NCI-H460 (cell line): ENCODE results near the gene KIAA1755. TPM values are rescaled to one million over a fixed set of nuclear protein-coding genes. Genes with fewer than 3 reads are reported as not detected.

Experiments
- DNase-seq: peaks from one replicate; pipeline ENCODE4 v3.0.0-alpha.2; 2016; ENCODE audit warnings: low read depth; ENCODE audit errors: extremely low read depth
- total RNA-seq: library from RNA; depleted of rRNA; stranded (reverse); fragments of >200 nt; shearing (Covaris generic); gene quantifications from 2 replicates; pipeline ENCODE4 v1.2.3, GENCODE V29; 2014; rRNA removed

KIAA1755 gene
- total RNA-seq, 1 experiment from 2014 or later, result not detected

DNA sequence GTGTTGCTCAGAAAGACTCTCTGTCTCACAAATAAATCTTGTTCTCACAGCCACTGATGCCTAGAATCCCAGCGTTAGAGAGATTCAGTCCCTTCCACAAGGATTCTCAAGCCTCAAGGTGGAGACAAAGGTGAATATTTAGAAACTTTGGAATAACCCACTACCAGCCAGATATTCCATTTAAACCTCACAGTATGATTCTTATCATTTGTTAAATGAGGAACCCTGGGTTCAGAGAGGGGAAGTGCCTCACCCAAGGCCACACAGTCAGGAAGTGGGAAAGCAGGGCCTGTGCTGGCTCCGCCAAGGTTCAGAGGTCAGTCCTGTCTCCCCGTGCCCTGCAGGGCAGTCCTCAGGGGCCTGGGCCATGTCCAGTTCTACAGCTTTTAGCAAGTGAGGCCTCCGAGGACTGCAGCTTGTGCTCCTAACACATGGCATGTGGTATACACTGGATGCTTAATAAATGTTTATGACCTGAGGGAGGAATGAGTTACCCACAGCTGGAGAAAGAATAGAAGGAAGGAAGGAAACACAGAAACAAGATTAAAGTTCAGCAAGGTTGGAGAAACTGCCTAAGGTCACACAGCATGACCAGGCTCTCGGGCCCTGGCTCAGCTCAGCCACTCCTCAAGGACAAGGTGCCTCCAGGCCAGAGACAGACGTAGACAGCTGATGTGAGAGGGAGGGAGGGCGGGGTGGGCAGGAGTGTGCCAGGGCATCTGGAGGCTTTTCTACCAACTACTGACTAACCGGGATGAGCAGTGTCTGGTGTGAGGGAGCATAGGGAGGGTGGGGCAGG is 91.5 kb downstream of the KIAA1755 start:
- DNase-seq, result no peak

DNA sequence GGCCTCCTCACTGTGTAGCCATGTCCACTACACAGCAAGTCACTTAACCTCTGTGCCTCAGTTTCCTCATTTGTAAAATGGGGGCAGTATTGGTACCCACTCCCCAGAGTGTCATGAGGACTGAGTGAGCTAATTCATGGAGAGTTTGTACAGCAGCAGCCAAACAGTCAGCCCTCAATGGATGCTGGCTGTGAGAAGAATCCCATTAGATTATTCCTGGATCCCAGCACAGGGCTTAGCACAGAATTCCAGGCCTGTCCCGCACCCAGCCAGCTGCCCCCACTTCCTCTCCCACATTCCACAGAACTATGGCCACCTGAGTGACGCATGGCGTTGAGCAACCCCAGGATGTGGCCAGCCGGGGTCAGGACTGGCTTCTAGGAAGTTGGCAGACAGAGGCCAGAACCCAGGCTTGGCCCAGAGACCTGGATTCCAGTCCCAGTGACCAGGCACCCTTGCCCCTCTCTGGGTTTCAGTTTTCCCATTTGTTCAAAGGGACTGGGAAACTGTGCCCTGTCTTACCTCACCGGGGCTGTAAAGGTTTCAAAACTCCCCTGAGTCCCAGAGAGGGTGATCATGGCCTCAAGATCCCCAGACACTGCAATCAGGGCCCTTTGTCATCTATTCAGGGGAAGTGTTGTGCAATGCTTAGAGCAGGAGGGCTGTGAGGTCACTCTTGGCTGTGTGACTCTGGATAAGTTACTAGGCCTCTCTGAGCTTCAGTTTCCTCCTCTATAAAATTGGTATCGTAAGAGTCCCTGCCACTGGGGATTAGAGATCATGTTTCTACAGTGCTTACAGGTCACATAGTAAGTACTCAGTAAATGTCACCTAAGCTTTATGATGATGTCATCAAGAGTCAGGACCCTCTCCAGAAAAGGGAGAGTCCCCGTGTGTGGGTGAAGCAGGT is 92.4 kb downstream of the KIAA1755 start:
- peak; percentile 66 for DNase-seq

DNA sequence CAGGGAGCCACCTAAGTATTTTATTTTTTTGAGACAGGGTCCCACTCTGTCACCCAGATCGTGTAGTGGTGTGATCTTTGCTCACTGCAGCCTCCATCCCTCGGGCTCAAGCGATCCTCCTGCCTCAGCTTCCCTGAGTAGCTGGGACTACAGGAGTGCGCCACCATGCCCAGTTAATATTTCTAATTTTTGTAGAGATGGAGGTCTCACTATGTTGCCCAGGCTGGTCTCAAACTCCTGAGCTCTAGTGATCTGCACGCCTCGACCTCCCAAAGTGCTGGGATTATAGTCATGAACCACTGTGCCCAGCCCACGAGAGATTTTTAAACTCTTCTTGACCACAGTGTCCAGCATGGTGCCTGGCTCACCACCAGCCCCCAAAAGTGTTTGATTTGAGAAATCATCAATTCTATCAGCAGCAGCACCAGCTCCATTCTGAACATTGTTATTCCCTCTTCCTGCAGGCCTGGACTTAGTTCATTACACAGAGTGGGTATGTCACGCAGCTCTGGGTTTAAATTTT is 93.1 kb downstream of the KIAA1755 start:
- no peak for DNase-seq

DNA sequence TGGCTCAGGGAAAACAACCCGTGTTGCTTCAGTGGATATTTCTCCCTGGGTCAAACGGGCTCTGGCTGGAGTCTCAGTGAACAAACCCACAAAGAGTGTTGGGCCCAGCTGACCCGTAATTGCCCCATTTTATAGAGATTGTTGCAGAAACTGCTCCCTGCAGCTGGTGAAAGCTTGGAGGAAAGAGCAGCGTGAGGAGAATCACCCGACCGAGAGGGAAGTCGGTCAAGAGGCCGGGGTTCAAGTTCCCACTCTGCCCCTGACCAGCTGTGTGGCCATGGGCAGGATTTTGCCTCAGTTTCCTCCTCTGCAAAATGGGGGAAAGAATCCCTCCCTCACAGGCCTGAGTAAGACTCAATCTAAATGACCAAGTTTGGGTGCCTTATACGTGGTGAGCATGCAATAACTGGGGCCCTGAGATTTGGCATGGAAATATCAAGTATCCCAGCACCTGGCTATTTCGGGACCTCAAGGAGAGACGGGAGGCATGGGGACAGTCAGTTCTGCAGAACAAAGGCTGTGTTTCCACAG is 93.8 kb downstream of the KIAA1755 start:
- no peak for DNase-seq

DNA sequence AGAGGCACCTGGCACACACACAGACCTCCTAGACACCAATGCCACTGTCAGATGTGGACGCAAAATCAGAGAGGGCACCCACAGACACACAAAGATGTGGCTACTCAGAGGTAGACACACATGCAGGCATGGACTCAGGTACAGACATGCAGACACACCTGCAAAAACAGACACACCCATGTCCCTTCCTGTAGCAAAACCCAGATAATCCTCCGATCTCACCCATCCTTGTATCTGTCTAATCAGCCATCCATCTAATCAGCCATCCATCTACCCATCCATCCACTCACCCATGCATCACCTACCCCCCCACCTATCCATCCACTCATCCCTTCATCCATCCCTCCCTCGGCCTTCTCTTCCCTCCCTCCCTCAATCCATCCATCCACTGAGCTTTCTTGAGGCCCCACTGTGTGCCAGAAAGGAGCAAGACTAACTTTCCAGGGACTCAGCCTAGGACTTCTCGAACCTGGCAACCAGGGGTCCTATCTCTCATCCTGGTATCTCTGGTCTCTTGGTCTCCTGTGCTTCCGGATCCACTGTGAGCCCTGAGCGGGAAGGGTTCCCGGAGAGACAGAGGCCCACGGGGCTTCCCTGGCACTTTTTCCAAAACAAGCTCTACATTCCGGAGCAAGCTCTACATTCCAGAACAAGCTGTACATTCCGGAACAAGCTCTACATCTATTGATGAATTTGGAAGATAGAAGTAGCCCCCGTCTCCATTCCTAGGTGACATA is 94.4 kb downstream of the KIAA1755 start:
- no peak for DNase-seq

DNA sequence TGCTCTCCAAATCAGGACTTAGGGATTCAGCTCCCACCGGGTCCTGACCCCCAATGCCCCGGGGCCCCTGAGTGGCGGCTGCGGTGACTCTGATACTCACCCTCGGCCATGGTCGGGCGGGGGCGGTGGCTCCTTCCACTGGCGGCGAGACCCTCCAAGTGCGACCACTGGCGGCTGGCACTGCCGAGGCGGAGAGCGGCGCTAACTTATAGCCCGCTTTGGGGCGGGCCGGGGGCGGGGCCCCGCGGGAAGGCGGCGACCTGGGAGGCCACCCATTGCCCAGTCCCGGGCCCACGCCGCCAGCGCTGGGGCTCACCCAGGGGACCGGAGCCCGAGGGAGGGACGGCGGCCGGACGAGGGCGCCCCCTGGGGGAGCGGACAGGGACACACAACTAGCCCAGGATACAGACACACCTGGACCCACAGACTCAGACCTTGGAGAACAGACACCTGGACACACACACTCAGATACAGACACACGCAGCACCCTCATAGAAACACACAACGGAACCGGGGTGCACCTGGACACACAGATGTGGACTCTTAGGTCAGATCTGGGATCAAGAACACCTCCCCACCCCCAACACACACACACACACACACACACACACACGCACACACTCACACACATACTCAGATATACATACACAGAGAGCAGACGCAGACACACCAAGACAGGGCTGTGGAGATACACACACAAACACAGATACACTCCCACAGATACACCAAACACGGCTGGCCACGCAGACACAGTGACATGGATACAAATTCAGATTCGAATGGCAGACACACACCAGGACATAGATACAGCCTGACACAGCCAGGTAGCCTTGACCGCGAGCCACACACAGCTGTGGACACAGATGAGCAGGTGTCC is 95.2 kb downstream of the KIAA1755 start, which contains the start of gene TGM2:
TGM2 (minus strand) TSS at position 182 of the 877 bp plus-strand sequence; CDS start at position 110, 72 bp downstream.
- DNase-seq, result peak; percentile 57

DNA sequence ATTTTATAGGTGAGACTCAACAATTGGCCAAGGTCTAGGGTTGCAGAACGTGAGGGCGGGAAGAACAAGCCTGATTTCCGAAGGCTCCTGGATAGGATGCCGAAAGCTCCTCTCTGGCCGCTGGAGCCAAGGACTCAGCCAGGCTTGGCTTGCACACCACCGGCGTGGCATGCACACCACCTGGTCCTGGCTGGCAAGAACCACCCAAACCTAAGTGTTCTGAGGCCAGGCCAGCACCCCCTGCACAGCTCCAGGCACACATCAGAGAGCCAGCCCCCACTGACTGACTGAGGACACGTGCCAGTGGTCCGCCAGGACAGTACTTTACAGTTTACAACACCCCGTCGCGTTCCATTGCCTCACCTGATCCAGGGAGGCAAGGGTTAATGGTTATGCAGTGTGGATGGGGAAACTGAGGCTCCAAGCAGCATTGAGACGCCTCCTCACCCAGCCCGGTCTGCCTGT is 95.9 kb downstream of the KIAA1755 start:
- DNase-seq, result no peak

DNA sequence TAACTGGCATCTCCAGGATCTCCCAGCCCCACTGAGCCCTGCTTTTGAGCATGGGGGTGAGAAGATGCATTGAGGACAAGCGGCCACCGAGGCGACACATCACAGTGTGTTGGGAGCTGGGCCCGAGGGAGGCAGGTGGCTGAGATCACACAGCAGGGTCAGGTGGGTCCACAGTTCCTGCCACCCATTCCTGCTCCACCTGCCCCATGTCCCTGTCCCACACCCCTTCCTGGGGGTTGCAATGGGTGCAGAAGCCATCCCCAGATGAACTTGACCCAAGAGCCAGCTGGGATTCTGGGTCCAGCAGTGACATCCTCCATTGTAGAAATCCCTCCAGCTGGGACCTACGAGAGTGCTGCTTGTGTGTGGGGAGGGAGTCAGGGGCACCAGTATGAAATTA is 96.5 kb downstream of the KIAA1755 start:
- no peak for DNase-seq

DNA sequence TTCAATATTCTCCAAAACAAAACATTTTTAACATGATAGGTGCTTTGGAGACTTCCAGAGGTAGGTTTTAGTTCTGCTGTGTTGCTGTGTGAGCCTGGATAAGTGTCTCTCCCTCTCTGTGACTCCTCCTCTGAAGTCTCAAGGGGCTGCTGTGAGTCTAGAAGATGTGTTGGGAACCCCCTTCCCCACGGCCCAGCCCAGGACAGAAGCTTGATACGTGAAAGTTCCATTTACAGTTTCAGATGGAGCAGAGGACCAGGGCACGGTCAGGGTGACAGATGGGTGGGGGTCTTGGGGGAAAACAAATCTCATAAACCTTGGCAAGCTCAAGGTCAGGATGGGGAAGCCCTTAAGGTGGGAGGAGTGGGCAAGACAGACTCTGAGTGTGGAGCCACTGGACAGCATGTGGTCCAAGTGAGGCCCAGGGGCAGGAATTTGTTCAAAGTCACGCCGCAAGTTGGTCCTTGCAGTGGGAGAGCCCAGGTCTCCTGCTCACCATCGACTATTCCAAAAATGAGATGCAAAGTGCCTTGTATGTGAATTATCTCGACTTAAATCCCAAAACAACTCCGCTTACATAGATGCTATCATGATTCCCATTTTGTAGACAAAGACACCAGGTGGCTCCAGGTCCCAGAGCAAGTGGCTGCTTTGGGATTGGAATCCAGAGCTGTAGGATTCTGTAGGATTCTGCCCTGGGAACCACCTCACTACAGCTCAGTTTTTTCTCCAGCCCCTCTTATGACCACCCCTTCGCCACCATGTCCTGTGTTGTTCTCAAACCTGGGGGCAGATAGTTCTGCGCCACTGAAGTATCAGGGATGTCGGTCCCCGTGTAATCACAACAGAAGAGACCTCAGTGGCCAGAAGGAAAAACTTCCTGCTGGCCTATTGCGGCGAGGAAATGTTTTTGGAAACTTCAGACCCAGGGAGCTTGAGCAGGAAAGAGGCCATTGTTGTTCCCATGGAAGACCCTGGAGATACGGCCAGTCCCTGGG is 97.4 kb downstream of the KIAA1755 start:
- DNase-seq, result no peak

DNA sequence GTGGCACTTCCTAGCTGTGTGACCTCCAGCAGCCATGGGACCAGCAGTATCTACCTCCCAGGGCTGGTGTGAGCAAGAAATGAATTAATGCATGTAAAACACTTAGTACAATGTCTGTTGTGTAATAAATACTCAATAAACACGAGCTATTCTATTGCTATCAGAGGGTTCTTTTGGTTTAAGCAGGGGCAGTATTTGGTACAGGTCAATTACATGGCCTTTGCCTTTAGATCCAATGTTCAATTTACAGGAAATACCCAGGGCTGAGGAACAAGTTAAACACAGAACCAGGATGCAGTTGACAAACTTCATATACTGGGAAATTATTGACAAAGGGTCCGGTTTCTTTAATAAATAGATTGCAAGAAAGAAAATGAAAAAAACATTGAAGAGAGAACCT is 98.4 kb downstream of the KIAA1755 start:
- DNase-seq, result no peak

DNA sequence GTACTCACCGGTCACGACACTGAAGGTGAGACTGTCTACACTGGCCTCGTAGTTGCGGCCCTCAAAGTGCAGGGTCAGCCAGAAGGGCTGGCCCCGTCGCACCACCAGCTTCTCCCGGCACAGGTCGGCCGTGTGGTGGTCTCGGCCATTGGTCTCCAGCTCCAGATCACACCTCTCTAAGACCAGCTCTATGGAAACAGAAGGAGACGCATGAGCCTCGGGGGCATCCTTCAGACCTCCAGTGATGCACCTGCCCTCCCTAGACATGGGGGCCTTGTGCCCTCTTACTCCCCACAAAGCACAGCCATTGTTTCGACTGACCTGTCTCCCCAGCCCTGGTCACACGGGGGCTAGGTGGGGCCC is 99.1 kb downstream of the KIAA1755 start:
- DNase-seq, result no peak

Other genes with a start within 250 kb of the KIAA1755 start
- gene TTI1, start 227.3 kb downstream of the KIAA1755 start, total RNA-seq, result 25.1 and 27.3 TPM in 2 replicates
- 23.3 and 30.3 TPM in 2 replicates for gene RPRD1B, start 227.0 kb downstream of the KIAA1755 start, total RNA-seq
- gene TGM2, start 95.5 kb downstream of the KIAA1755 start, total RNA-seq, result 1.9 and 2.3 TPM in 2 replicates
- not detected in 2 replicates for gene BPI, start 43.4 kb upstream of the KIAA1755 start, total RNA-seq
- gene LBP, start 85.7 kb upstream of the KIAA1755 start, total RNA-seq, result not detected in 2 replicates
- 68.0 and 70.0 TPM in 2 replicates for gene SNHG17, start 174.6 kb upstream of the KIAA1755 start, total RNA-seq
- 31.4 and 34.8 TPM in 2 replicates for gene RALGAPB, start 212.1 kb upstream of the KIAA1755 start, total RNA-seq